ENCODE measurements around the gene CHD5. TPM values are rescaled to one million over a fixed set of nuclear protein-coding genes. Genes with fewer than 3 reads are reported as not detected.

CHD5 gene
- total and polyA plus RNA-seq, 2 of the 13 experiments (the other 11 are each of a cell fraction or from before 2014, with no cell fraction given), result 0.02 to 0.21 TPM

- TF ChIP-seq KIAA2018 (CRISPR knock-in tag; IDR thresholded peaks at IDR 0.05; ENCODE audit: borderline replicate concordance) (no peak), REXO4 (CRISPR knock-in tag; IDR thresholded peaks at IDR 0.05; ENCODE audit: borderline replicate concordance) (no peak), ZBTB3 (CRISPR knock-in tag; IDR thresholded peaks at IDR 0.05; ENCODE audit: borderline replicate concordance, low read depth) (no peak), KLF11 (CRISPR knock-in tag; IDR thresholded peaks at IDR 0.05) (peak; percentile 80; the same call in 1 of the 2 replicates), ZNF354B (CRISPR knock-in tag; IDR thresholded peaks at IDR 0.05) (no peak; the same call in 1 of the 2 replicates), MTF1 (CRISPR knock-in tag; IDR thresholded peaks at IDR 0.05) (no peak), CTCF (CRISPR knock-in tag; IDR thresholded peaks at IDR 0.05) (peak; percentile 14; the same call in 1 of the 2 replicates), TFDP1 (CRISPR knock-in tag; IDR thresholded peaks at IDR 0.05; ENCODE audit: borderline replicate concordance) (peak; percentile 51; the same call in 1 of the 2 replicates), ARNT (IDR thresholded peaks at IDR 0.05) (no peak), ELF3 (CRISPR knock-in tag; IDR thresholded peaks at IDR 0.05) (peak; percentile 53; the same call in 1 of the 2 replicates), ZNF414 (CRISPR knock-in tag; IDR thresholded peaks at IDR 0.05) (peak; percentile 94), ZNF543 (CRISPR knock-in tag; IDR thresholded peaks at IDR 0.05) (peak; percentile 54; the same call in 1 of the 2 replicates), IKZF1 (IDR thresholded peaks at IDR 0.05) (no peak), ZNF670 (CRISPR knock-in tag; IDR thresholded peaks at IDR 0.05; ENCODE audit: borderline replicate concordance) (no peak), REPIN1 (CRISPR knock-in tag; IDR thresholded peaks at IDR 0.05; ENCODE audit: borderline replicate concordance, low read depth) (peak; percentile 80), ZBTB37 (CRISPR knock-in tag; IDR thresholded peaks at IDR 0.05) (peak; percentile 43; the same call in 1 of the 2 replicates)
Observed at GRCh38 chr1:6205849-6206519, 25.9 kb upstream of the CHD5 start, which contains the start of gene RNF207 (continued).

All from HepG2 (cell line).